Neural cell (in vitro differentiated cells): Measurements from ENCODE around the gene CEP128.

Experiments used
- CTCF ChIP-seq: fragments of 450-650 bp; IDR thresholded peaks from 2 replicates; pipeline ENCODE4 v1.5.1; 2014; ENCODE audit warnings: antibody characterized with exemption, mild to moderate bottlenecking, moderate library complexity; ENCODE audit not compliant: poor library complexity, severe bottlenecking
- POLR2AphosphoS5 ChIP-seq: IDR thresholded peaks from 2 replicates; pipeline ENCODE4 v1.6.1; 2012
- RAD21 ChIP-seq: fragments of 450-650 bp; conservative IDR thresholded peaks from 2 replicates; pipeline ENCODE4 v1.6.1; 2014; ENCODE audit warnings: antibody characterized with exemption, mild to moderate bottlenecking, moderate library complexity
- TAF1 ChIP-seq: IDR thresholded peaks from 2 replicates; pipeline ENCODE4 v1.6.1; 2012; ENCODE audit warnings: low read depth

GRCh38 chr14:80901822-80902221, 39.7 kb downstream of the CEP128 start:
- TF ChIP-seq CTCF: no peak
- TF ChIP-seq POLR2AphosphoS5: no peak
- no peak for TF ChIP-seq RAD21
- no peak for TF ChIP-seq TAF1
